ENCODE data around the gene SAMM50. TPM values are rescaled to one million over a fixed set of nuclear protein-coding genes. Genes with fewer than 3 reads are reported as not detected.
A peak's percentile ranks its signal among the peaks of the same experiment; 100 is the strongest.

Gene SAMM50
- polyA plus RNA-seq, 1 experiment = 61.7 TPM

- Histone ChIP-seq H3K27me3 (ENCODE audit: control insufficient read depth, insufficient read depth, low read length) (no peaks in the 10 kb centered on the region), H3K4me3 (ENCODE audit: low read depth, low read length) (no peak overlapping the region), H3K9me3 (ENCODE audit: control insufficient read depth, insufficient read depth, low read length) (no peaks in the 10 kb centered on the region; the same call in 1 of the 2 replicates), H3K27ac (ENCODE audit: low read depth, low read length) (no peak overlapping the region)
- TF ChIP-seq CTCF (IDR thresholded peaks at IDR 0.05; ENCODE audit: low read depth, low read length) = no peak
- DNase-seq (ENCODE audit: low read depth, low spot score) = no peak
- ChIA-PET CTCF (no interaction called here), POLR2A (no interaction called here)
Observed at GRCh38 chr22:43956805-43957463, 1.7 kb downstream of the SAMM50 start.

GRCh38 chr22:43957871-43958270 is 2.6 kb downstream of the SAMM50 start:
- H3K27me3 ChIP-seq (ENCODE audit: control insufficient read depth, insufficient read depth, low read length) = no peaks in the 10 kb centered on the region
- H3K27ac ChIP-seq (ENCODE audit: low read depth, low read length) = no peak overlapping the region
- no peak for TF ChIP-seq CTCF (IDR thresholded peaks at IDR 0.05; ENCODE audit: low read depth, low read length)
- POLR2A ChIA-PET = no interaction called here
- no peak for DNase-seq (ENCODE audit: low read depth, low spot score)
- no peaks in the 10 kb centered on the region; the same call in 1 of the 2 replicates for H3K9me3 ChIP-seq (ENCODE audit: control insufficient read depth, insufficient read depth, low read length)
- H3K4me3 ChIP-seq (ENCODE audit: low read depth, low read length) = no peak overlapping the region
- CTCF ChIA-PET = interaction anchor here (0.6 to 1.0 kb wide), 2 partner anchors 35 to 67 kb away, joined by 4 read pairs; no protein-coding TSS in a partner anchor

GRCh38 chr22:43964314-43964857 is 9.1 kb downstream of the SAMM50 start:
- no peaks in the 10 kb centered on the region for H3K27me3 ChIP-seq (ENCODE audit: control insufficient read depth, insufficient read depth, low read length)
- DNase-seq (ENCODE audit: low read depth, low spot score) = no peak
- ChIA-PET POLR2A (no interaction called here), CTCF (interaction anchor here (1.9 kb wide), 1 partner anchor 29 kb away, joined by 5 read pairs; no protein-coding TSS in a partner anchor)
- no peak overlapping the region for H3K4me3 ChIP-seq (ENCODE audit: low read depth, low read length)
- no peak overlapping the region for H3K27ac ChIP-seq (ENCODE audit: low read depth, low read length)
- no peaks in the 10 kb centered on the region for H3K9me3 ChIP-seq (ENCODE audit: control insufficient read depth, insufficient read depth, low read length)
- TF ChIP-seq CTCF (IDR thresholded peaks at IDR 0.05; ENCODE audit: low read depth, low read length) = no peak

- H3K9me3 ChIP-seq (ENCODE audit: control insufficient read depth, insufficient read depth, low read length) = no peaks in the 10 kb centered on the region
- DNase-seq (ENCODE audit: low read depth, low spot score) = no peak
- ChIA-PET POLR2A (no interaction called here), CTCF (interaction anchor here (0.7 to 1.0 kb wide), 2 partner anchors 21 to 26 kb away, joined by 3 read pairs; no protein-coding TSS in a partner anchor)
- H3K27ac ChIP-seq (ENCODE audit: low read depth, low read length) = peak overlapping the region; percentile 11
- no peaks in the 10 kb centered on the region for H3K27me3 ChIP-seq (ENCODE audit: control insufficient read depth, insufficient read depth, low read length)
- TF ChIP-seq CTCF (IDR thresholded peaks at IDR 0.05; ENCODE audit: low read depth, low read length) = no peak
- H3K4me3 ChIP-seq (ENCODE audit: low read depth, low read length) = no peak overlapping the region
Observed at GRCh38 chr22:43967069-43967468, 11.8 kb downstream of the SAMM50 start.

GRCh38 chr22:43968614-43969013 is 13.4 kb downstream of the SAMM50 start:
- TF ChIP-seq CTCF (IDR thresholded peaks at IDR 0.05; ENCODE audit: low read depth, low read length) = no peak
- POLR2A ChIA-PET = no interaction called here
- CTCF ChIA-PET = interaction anchor here (0.7 kb wide), 1 partner anchor 1693 kb away, joined by 5 read pairs; no protein-coding TSS in a partner anchor

More at GRCh38 chr22:43968614-43969013, 13.4 kb downstream of the SAMM50 start:
- no peaks in the 10 kb centered on the region for H3K27me3 ChIP-seq (ENCODE audit: control insufficient read depth, insufficient read depth, low read length)
- no peaks in the 10 kb centered on the region for H3K9me3 ChIP-seq (ENCODE audit: control insufficient read depth, insufficient read depth, low read length)
- no peak overlapping the region for H3K4me3 ChIP-seq (ENCODE audit: low read depth, low read length)
- no peak overlapping the region for H3K27ac ChIP-seq (ENCODE audit: low read depth, low read length)
- no peak for DNase-seq (ENCODE audit: low read depth, low spot score)

Data from AG04450 (cell line).